CD4-positive, alpha-beta T cell treated with Interleukin-15 for 1 hour (primary cell): ENCODE results near the gene ARL6.
"Not testable (repeated sequence)": the region's sequence is repeated elsewhere in the genome, so short reads cannot be mapped to it uniquely, and the experiment has no call there.

Source experiments
- DNase-seq: peaks from one replicate; pipeline ENCODE4 v3.0.0-alpha.2; 2020

The ARL6 gene

DNA sequence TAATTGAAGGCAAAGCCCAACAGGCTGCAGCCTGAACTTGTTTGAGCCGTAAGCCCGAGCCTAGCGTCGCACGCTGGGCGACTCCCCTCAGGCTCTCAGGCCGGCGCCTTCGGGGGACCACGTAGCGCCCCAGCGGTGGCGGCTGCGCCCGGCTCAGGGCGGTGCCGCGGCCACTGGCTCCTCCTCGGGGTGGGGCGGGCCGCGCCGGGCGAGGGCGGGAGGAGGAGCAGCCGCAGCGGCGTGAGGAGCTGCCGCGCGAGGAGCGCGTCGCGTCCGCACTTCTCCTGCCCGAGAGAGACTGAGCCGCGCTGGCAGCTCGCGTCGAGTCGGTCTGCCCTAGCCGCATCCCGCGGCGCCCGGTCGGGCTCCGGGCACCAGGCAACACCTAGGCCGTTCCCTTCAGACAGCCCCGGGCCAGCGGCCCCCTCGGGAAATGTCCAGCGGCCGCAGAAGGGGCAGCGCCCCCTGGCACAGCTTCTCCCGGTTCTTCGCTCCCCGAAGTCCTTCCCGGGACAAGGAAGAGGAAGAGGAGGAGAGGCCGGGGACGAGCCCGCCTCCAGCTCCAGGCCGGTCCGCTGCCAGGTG is 57.3 kb downstream of the ARL6 start, which contains the start of gene CRYBG3:
Gene CRYBG3 (plus strand): TSS at position 238 of the 585 bp plus-strand sequence. CDS start 196 bp downstream, at position 434.
- DNase-seq: peak; percentile 77

GRCh38 chr3:97822359-97822775 is 57.8 kb downstream of the ARL6 start:
- no peak for DNase-seq

GRCh38 chr3:97823046-97824004 is 58.8 kb downstream of the ARL6 start:
- no peak for DNase-seq

DNA sequence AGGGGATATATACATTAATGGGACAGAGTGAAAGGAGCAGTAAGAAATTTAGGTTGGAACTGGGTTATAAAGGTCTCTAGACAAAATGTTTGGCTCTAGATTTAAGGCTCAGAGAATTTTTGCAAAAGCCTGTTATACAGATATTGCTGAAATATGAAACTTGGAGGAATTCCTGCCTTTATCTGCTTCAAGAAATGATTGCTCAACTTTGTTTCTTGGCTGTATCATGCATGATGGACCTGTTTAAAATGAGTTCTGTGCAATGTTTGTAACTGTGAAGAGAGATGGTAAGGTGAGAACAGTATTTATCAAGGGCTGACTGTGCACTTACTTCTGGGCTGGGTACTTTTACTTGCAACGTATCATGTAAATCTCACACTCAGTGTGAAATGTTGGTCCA is 60.5 kb downstream of the ARL6 start:
- DNase-seq: no peak

- no peak for DNase-seq
Observed at GRCh38 chr3:97827741-97828471, 63.3 kb downstream of the ARL6 start.

DNA sequence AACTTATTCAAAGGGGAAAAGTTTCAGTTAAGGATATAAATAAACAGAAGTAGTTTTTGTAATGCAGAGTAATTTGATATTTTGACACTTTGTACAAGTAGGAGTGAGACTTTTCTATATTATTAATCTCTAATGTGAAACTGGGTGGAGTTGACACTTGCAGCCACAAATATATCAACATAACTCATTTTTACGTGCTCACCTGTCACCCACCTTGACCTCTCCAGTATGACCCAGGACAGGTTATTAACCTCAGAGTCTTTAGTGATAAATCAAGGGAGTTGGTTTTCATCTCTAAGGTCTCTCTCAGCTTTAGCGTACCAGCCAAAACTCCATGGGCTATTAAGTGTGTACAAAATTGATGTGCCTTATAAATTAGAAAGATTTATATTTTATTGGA is 64.6 kb downstream of the ARL6 start:
- no peak for DNase-seq

- DNase-seq: no peak
Observed at GRCh38 chr3:97830638-97831037, 66.1 kb downstream of the ARL6 start.

GRCh38 chr3:97831140-97831539 is 66.6 kb downstream of the ARL6 start:
- DNase-seq: no peak

- DNase-seq: not testable (repeated sequence)
Observed at GRCh38 chr3:97833184-97833583, 68.6 kb downstream of the ARL6 start.

DNA sequence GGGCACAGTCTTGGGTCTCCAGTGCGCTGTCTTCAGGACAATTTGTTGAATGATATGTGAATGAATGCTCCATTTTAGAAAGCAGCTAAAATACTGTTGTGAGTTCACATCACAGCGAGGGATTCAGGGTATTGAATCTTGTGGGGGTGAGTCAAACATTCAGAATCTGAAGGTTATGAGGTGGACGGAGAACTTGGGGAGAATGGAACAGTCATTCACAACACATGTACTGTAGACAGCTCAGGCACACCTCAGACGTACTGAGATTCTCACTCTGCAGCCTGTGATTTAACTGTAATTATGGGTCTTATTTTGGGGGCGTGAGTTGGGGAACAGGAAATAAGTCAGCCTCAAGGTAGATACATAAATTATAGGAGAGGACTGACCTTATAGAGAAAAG is 71.2 kb downstream of the ARL6 start:
- DNase-seq: no peak

- no peak for DNase-seq
Observed at GRCh38 chr3:97838393-97838792, 73.8 kb downstream of the ARL6 start.

GRCh38 chr3:97839944-97840343 is 75.4 kb downstream of the ARL6 start:
- no peak for DNase-seq

DNA sequence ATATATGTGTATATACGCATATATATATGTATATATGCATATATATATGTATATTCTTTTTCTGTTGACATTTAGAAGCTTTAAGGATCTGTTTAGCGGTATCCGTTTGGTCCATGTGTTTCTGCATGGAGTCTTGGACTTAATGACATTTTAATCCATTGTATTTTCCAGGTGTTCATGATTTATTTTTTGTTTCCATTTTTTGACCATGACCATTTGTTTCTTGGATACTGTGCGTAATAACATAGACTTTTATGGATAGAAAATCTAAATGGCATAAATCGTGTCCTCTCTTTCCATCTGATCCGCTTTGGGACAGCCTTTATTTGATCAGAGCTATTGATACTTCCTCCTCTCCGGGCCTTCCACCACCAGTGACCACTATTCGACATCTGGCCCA is 76.7 kb downstream of the ARL6 start:
- DNase-seq: no peak

DNA sequence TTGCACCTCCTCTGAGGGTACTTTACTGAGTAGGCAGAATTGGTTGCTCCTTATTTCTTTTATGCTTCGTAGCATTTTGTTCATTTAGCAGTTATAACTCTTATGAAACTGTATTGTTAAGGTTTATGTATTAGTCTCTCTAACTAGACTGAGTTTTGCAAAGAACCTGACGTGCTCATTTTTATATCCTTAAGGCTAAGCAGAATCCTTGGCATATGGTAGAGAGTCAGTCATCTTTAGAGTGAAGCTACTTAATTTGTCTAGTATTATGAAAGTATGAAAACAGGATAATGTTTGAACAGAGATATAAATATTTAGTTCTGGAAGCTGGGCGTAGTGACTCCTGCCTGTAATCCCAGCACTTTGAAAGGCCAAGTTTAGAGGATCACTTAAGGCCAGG is 77.4 kb downstream of the ARL6 start:
- no peak for DNase-seq

- no peak for DNase-seq
Observed at GRCh38 chr3:97848779-97849178, 84.2 kb downstream of the ARL6 start.
